HG03439 (cell line): ENCODE data around the gene CRLF1.
A peak's percentile ranks its signal among the peaks of the same experiment; 100 is the strongest.

Experiments used
- ATAC-seq: cut with Tn5 transposase; IDR thresholded peaks from one replicate; pipeline ENCODE4 v1.9.1; 2021; ENCODE audit warnings: mild to moderate bottlenecking, moderate library complexity; ENCODE audit not compliant: unreplicated experiment

Gene CRLF1

GRCh38 chr19:18559685-18560084 is 46.9 kb downstream of the CRLF1 start:
- no peak for ATAC-seq

GRCh38 chr19:18558604-18559003 is 48.0 kb downstream of the CRLF1 start:
- ATAC-seq, result no peak

GRCh38 chr19:18558202-18558555 is 48.4 kb downstream of the CRLF1 start:
- ATAC-seq, result no peak

- ATAC-seq, result peak; percentile 93
These were observed 49.0 kb downstream of the CRLF1 start, which contains the start of gene KXD1 for GRCh38 chr19:18557411-18558201. TSS of gene KXD1 (plus strand) at chr19:18557870. CDS start at chr19:18562057, 4,187 bp downstream.

- ATAC-seq, result no peak
These were observed 55.0 kb downstream of the CRLF1 start for GRCh38 chr19:18551631-18552030.

GRCh38 chr19:18543814-18544475 is 62.7 kb downstream of the CRLF1 start:
- peak; percentile 68 for ATAC-seq
